CD4-positive, alpha-beta T cell treated with Interleukin-10 for 1 hour (primary cell): Measurements from ENCODE around the gene CPN1.
"Not testable (repeated sequence)": the region's sequence is repeated elsewhere in the genome, so short reads cannot be mapped to it uniquely, and the experiment has no call there.

Experiments
- DNase-seq: peaks from one replicate; pipeline ENCODE4 v3.0.0-alpha.2; 2020

Gene CPN1

GRCh38 chr10:100020886-100021253, 60.8 kb downstream of the CPN1 start:
- no peak for DNase-seq

- no peak for DNase-seq
Measured at GRCh38 chr10:100020142-100020885, 61.4 kb downstream of the CPN1 start.

GRCh38 chr10:100019787-100020141, 61.9 kb downstream of the CPN1 start:
- no peak for DNase-seq

GRCh38 chr10:100014071-100014762, 67.5 kb downstream of the CPN1 start:
- no peak for DNase-seq

- DNase-seq, result no peak
Measured at GRCh38 chr10:100013621-100014020, 68.0 kb downstream of the CPN1 start.

GRCh38 chr10:100011906-100012305, 69.8 kb downstream of the CPN1 start:
- not testable (repeated sequence) for DNase-seq

GRCh38 chr10:100009793-100010676, 71.6 kb downstream of the CPN1 start, which contains the start of gene DNMBP:
DNMBP (minus strand) TSS chr10:100009947; CDS start chr10:99972124, 37,823 bp downstream.
- DNase-seq, result peak; percentile 83

- DNase-seq, result no peak
Measured at GRCh38 chr10:100009283-100009792, 72.3 kb downstream of the CPN1 start.

- no peak for DNase-seq
Measured at GRCh38 chr10:100008708-100009282, 72.9 kb downstream of the CPN1 start.

- no peak for DNase-seq
Measured at GRCh38 chr10:100008142-100008522, 73.5 kb downstream of the CPN1 start.

GRCh38 chr10:100007231-100008141, 74.2 kb downstream of the CPN1 start:
- no peak for DNase-seq

- DNase-seq, result no peak
Measured at GRCh38 chr10:100006243-100006886, 75.3 kb downstream of the CPN1 start.

GRCh38 chr10:100004805-100005510, 76.7 kb downstream of the CPN1 start:
- no peak for DNase-seq

GRCh38 chr10:100000109-100000644, 81.5 kb downstream of the CPN1 start:
- DNase-seq, result no peak

GRCh38 chr10:99999319-100000108, 82.2 kb downstream of the CPN1 start:
- DNase-seq, result no peak

- no peak for DNase-seq
Measured at GRCh38 chr10:99998889-99999288, 82.8 kb downstream of the CPN1 start.

GRCh38 chr10:99996671-99997648, 84.7 kb downstream of the CPN1 start:
- no peak for DNase-seq

- no peak for DNase-seq
Measured at GRCh38 chr10:99995713-99996112, 86.0 kb downstream of the CPN1 start.
